G401 (cell line): ENCODE measurements around the gene MSRB2. TPM values are rescaled to one million over a fixed set of nuclear protein-coding genes. Genes with fewer than 3 reads are reported as not detected.
"Not testable (repeated sequence)": the region's sequence is repeated elsewhere in the genome, so short reads cannot be mapped to it uniquely, and the experiment has no call there.

Experiments
- DNase-seq: peaks from one replicate; pipeline ENCODE4 v3.0.0-alpha.2; 2015; ENCODE audit warnings: low spot score
- in situ Hi-C: cut with HindIII; loops from 2 replicates; pipeline ENCODE4 v1.10.0; 2016; ENCODE audit warnings: low sequenced_read_pairs, mixed read lengths
- total RNA-seq: library from RNA; depleted of rRNA; stranded (reverse); fragments of >200 nt; shearing (Covaris generic); gene quantifications from 2 replicates; pipeline ENCODE4 v1.2.3, GENCODE V29; 2014

The MSRB2 gene
- total RNA-seq, 1 experiment from 2014 or later = 28.4 TPM

GRCh38 chr10:23069019-23069815 lies 26.2 kb upstream of the MSRB2 start:
- DNase-seq = no peak
- in situ Hi-C loops = no loop called here

- DNase-seq, in situ Hi-C loops: not testable (repeated sequence)
Measured at GRCh38 chr10:23070092-23070912, 25.1 kb upstream of the MSRB2 start.

GRCh38 chr10:23070913-23071218 lies 24.5 kb upstream of the MSRB2 start:
- in situ Hi-C loops = no loop called here
- DNase-seq = no peak

GRCh38 chr10:23072593-23072992 lies 22.8 kb upstream of the MSRB2 start:
- DNase-seq = not testable (repeated sequence)

GRCh38 chr10:23073527-23073926 lies 21.9 kb upstream of the MSRB2 start:
- in situ Hi-C loops = no loop called here
- DNase-seq = no peak

More at GRCh38 chr10:23072593-23072992, 22.8 kb upstream of the MSRB2 start:
- in situ Hi-C loops = not testable (repeated sequence)

- DNase-seq = no peak
- in situ Hi-C loops = no loop called here
Measured at GRCh38 chr10:23075672-23076071, 19.7 kb upstream of the MSRB2 start.

- no peak for DNase-seq
- in situ Hi-C loops = no loop called here
Measured at GRCh38 chr10:23078114-23078513, 17.3 kb upstream of the MSRB2 start.

- in situ Hi-C loops = no loop called here
- no peak for DNase-seq
Measured at GRCh38 chr10:23079700-23080099, 15.7 kb upstream of the MSRB2 start.

- in situ Hi-C loops = no loop called here
- no peak for DNase-seq
Measured at GRCh38 chr10:23080262-23080661, 15.1 kb upstream of the MSRB2 start.

- in situ Hi-C loops = no loop called here
Measured at GRCh38 chr10:23081221-23081750, 14.1 kb upstream of the MSRB2 start.

GRCh38 chr10:23081891-23082290 lies 13.5 kb upstream of the MSRB2 start:
- in situ Hi-C loops = no loop called here
- peak; percentile 55 for DNase-seq

More at GRCh38 chr10:23081221-23081750, 14.1 kb upstream of the MSRB2 start:
- peak; percentile 88 for DNase-seq

- in situ Hi-C loops = no loop called here
- no peak for DNase-seq
Measured at GRCh38 chr10:23088609-23089008, 6.8 kb upstream of the MSRB2 start.

GRCh38 chr10:23094786-23095403 lies 484 bp upstream of the MSRB2 start:
- no peak for DNase-seq
- in situ Hi-C loops = no loop called here

- DNase-seq = peak; percentile 58
- in situ Hi-C loops = no loop called here
Measured at GRCh38 chr10:23095966-23096801, 805 bp downstream of the MSRB2 start.

GRCh38 chr10:23096802-23097549 lies 1.6 kb downstream of the MSRB2 start:
- in situ Hi-C loops = no loop called here
- DNase-seq = no peak

- in situ Hi-C loops = no loop called here
- no peak for DNase-seq
Measured at GRCh38 chr10:23099079-23099478, 3.7 kb downstream of the MSRB2 start.

GRCh38 chr10:23099816-23100215 lies 4.4 kb downstream of the MSRB2 start:
- no peak for DNase-seq
- in situ Hi-C loops = no loop called here

GRCh38 chr10:23100331-23101030 lies 5.1 kb downstream of the MSRB2 start:
- in situ Hi-C loops = no loop called here
- no peak for DNase-seq
